ENCODE data around the gene DENND1A. TPM values are rescaled to one million over a fixed set of nuclear protein-coding genes. Genes with fewer than 3 reads are reported as not detected.

The DENND1A gene
- total and polyA plus RNA-seq, 5 experiments from 2014 or later, result 2.6 to 14.3 (median 5.3) TPM

DNA sequence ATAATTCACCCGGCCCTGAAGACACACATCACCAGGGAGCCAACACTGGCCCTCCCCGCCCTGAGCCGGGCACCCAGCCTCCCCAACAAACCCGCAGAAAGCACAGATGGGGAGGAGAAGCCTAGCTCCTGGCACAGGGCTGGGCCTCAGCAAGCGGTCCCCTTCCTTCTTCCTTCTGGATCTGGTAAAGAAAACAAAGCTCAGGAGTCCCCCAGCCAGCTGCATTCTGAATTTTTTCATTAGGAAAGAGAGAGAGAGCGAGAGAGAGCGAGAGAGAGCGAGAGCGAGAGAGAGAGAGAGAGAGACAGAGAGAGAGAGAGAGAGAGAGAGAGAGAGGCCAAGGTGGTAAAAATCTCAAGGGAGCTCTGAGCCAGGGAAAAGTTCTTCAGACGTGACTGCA lies 378.2 kb downstream of the DENND1A start:
- no peaks in the 10 kb centered on the region for H3K9me3 Mint-ChIP-seq
- POLR2A ChIA-PET, result no interaction called here
- DNase-seq, result no peak
- ATAC-seq, result no peak
- no peak overlapping the region for H3K27ac Mint-ChIP-seq
- H3K27me3 Mint-ChIP-seq, result no peaks in the 10 kb centered on the region
- peaks cover 0 to 3% (median 0%) of the 10 kb centered on the region in 4 donors for H3K4me1 Mint-ChIP-seq
- H3K4me3 Mint-ChIP-seq, result no peak overlapping the region
- peaks cover 5 to 34% (median 30%) of the 10 kb centered on the region in 3 donors for H3K36me3 Mint-ChIP-seq

DNA sequence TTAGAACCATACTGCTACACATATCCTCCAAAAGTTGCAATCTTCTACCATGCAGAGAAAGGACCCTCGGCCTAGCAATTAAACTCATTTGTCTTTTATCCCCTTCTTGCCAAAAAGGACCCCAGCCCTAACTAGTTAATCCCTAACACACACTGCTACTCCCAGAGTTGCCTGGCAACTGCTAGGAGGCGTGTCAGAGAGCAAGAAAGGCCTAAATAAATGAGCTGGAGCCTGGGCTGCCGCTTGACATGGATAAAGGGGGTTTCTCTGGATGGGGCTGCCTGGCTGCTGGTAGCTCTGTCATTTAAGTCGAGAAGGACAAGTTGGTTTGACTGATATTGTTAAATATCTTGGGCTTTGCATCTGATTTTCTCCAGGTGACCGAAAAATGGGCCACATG lies 379.1 kb downstream of the DENND1A start:
- Mint-ChIP-seq H3K4me3 (no peak overlapping the region), H3K9me3 (no peaks in the 10 kb centered on the region), H3K27me3 (no peaks in the 10 kb centered on the region), H3K4me1 (peaks cover 0 to 3% (median 1%) of the 10 kb centered on the region in 4 donors), H3K27ac (no peak overlapping the region), H3K36me3 (peaks cover 0 to 26% (median 21%) of the 10 kb centered on the region in 3 donors)
- POLR2A ChIA-PET, result no interaction called here
- ATAC-seq (no peak), DNase-seq (no peak)

DNA sequence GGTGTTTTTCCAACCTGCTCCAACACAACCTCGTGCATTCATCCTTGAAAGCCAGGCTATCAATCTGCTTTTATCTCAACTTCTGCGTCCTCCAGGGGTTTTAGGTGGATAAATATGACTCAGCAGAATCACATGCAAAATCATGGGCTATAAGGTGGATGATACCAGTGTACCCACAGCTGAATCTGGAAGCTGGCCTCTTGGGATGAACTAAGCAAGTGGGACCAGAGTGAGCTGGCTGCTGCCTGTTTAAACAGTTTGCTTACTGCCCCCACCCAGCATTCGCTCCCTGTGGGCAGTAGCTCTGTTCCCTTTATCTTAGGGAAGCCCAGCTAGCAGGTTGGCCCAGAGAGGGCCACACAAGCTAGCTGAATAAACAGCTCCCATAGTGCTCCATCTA lies 379.9 kb downstream of the DENND1A start:
- Mint-ChIP-seq H3K27ac (no peak overlapping the region), H3K4me1 (peaks cover 0 to 3% (median under 1%) of the 10 kb centered on the region in 4 donors), H3K9me3 (no peaks in the 10 kb centered on the region), H3K27me3 (no peaks in the 10 kb centered on the region), H3K4me3 (no peak overlapping the region), H3K36me3 (peaks cover 0 to 20% (median 13%) of the 10 kb centered on the region in 3 donors)
- POLR2A ChIA-PET, result no interaction called here
- DNase-seq (no peak), ATAC-seq (no peak)

DNA sequence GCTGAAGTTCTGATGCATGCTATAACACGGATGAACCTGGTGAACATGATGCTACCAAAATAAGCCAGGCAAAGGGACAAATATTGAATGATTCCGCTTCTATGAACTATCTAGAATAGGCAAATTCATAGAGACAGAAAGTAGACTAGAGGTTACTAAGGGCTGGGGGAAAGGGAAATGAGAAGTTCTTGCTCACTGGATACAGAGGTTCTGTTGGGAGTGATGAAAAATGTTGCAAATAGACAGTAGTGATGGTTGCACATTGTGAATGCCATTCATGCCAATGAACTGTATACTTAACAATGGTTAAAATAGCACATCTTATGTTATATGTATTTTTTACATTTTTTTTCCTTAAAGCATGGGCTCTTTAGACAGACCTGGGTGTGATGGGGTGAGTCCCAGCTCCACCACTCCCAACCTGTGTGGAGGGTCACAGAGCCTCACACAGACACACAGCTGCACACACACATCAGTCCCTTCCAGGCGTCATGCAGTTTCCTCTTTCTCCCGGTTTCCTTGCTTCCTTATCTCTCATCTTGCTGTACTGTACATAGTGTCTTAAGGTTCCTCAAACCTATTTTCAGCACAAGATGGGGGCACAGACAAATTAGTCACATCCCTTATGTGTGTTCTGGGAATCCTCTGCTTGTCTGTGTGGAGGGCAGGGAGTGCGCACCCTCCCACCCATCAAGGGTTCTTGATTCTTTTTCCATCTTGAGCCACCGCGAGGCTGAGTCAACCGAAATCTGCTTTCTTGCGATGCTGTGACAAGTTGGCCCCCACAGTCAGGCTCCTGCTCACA lies 381.0 kb downstream of the DENND1A start:
- Mint-ChIP-seq H3K9me3 (no peaks in the 10 kb centered on the region), H3K4me3 (no peak overlapping the region), H3K27ac (no peak overlapping the region), H3K36me3 (peaks cover 0 to 16% (median 5%) of the 10 kb centered on the region in 3 donors), H3K4me1 (peaks cover 0 to 3% (median under 1%) of the 10 kb centered on the region in 4 donors), H3K27me3 (no peaks in the 10 kb centered on the region)
- POLR2A ChIA-PET, result no interaction called here
- ATAC-seq, result no peak
- DNase-seq, result no peak

DNA sequence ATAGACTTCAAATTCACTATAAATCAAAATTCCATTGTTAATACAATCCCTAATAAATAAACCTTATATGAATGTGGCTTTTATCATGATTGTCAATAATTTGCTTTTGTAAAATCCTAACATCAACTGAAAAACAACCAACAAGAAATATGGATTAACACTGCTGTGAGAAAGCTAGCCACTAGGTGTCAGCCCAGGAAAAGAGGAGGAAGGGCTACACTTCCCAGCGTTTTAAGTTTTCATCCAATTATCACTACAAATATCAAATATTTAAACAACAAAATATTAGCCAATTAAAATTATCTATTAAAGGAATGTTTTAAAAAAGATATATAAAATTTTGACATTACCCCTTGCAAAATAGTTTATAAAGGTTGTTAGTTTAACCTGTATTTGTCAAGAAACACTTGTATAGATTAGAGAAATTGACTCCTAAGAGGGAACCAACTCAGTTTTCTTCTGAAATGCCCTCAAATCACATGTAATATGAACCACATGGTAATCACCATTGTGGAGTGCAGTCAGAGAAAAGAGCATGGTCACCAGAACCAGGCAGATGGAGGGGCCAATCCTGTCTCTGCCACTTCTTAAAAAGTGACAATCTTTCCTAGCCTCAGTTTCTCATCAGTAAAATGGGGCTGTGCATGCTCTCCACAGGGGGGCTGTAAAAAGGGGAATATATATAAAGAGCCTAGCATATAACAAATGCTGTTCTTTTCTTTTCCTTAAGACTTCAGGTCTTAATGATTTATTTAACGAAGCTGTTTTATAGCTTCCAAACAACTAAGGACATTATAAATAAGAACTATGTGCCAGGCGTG lies 385.7 kb downstream of the DENND1A start:
- Mint-ChIP-seq H3K27ac (peak overlapping the region in 1 of 10 donors; percentile 17), H3K36me3 (peaks cover 0 to 12% (median 5%) of the 10 kb centered on the region in 3 donors), H3K4me1 (peaks cover 0 to 3% (median 1%) of the 10 kb centered on the region in 4 donors), H3K4me3 (no peak overlapping the region), H3K9me3 (no peaks in the 10 kb centered on the region), H3K27me3 (no peaks in the 10 kb centered on the region)
- POLR2A ChIA-PET, result no interaction called here
- DNase-seq, result peak in 4 of 10 donors; percentile 6 to 23 (median 17)
- no peak for ATAC-seq

DNA sequence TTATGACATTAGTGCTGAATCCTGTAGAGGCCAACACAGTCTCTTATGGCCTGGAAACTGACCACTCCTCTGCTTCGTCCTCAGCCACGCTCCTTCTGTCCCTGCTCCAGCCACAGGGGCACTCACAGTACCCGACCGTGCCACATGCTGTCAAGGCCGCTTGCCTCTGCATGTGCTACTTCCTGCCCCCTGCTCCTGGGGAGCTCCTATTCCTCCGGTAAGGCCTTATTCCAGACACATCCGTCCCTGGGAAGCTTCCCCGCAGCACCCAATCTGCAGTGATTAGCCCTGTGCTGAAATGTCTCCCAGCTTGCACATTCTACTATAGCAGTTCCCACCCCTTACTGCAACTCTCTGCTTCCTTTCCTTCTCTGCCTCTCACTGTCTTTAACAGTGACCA lies 386.4 kb downstream of the DENND1A start:
- H3K27ac Mint-ChIP-seq, result peak overlapping the region in 1 of 10 donors; percentile 17
- no peaks in the 10 kb centered on the region for H3K9me3 Mint-ChIP-seq
- no peaks in the 10 kb centered on the region for H3K27me3 Mint-ChIP-seq
- H3K36me3 Mint-ChIP-seq, result peaks cover 0 to 10% (median 5%) of the 10 kb centered on the region in 3 donors
- no peak for DNase-seq
- H3K4me1 Mint-ChIP-seq, result peaks cover 0 to 5% (median 1%) of the 10 kb centered on the region in 4 donors
- no peak overlapping the region for H3K4me3 Mint-ChIP-seq
- no peak for ATAC-seq
- POLR2A ChIA-PET, result no interaction called here

DNA sequence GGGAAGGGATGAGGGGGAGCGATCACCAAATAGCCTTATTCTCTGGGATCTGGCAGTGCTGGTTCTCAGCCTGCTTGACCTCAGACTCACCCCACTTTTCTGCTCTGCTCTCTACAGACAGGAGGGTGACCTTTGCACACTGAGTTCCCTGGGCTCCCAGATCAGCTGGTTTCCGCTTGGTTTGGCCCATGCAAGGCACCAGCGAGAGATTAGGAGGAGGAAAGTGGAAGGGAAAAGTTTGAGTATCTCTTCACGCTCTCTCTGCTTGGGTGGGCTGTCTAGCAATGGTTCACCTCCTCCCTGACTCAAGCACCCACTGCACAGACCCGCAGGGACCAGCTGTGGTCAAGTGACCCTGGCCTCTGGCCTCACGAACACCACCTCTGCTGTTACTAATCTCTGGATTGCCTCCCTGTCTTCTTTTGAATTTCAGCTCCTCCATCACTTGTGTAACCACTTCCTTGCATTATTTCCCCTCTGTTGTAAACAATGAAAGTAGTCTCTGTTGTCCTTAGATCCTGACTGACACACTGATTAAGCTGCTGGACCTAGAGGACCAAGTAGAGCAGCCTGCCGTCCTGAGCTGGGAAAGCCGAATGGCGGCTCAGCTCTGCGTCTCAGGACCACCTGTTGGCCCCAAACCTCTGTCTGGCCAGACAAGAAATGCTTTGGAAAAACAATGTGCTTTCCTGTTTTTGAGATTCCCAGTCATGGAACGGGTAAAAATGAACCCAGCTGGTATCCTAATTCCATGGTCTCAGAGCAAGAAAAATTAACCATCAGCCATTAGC lies 387.3 kb downstream of the DENND1A start:
- Mint-ChIP-seq H3K4me1 (peaks cover 0 to 8% (median 5%) of the 10 kb centered on the region in 4 donors), H3K27me3 (no peaks in the 10 kb centered on the region), H3K27ac (no peak overlapping the region), H3K9me3 (no peaks in the 10 kb centered on the region), H3K36me3 (peaks cover 0 to 7% (median 5%) of the 10 kb centered on the region in 3 donors), H3K4me3 (no peak overlapping the region)
- no peak for DNase-seq
- no peak for ATAC-seq
- POLR2A ChIA-PET, result no interaction called here

DNA sequence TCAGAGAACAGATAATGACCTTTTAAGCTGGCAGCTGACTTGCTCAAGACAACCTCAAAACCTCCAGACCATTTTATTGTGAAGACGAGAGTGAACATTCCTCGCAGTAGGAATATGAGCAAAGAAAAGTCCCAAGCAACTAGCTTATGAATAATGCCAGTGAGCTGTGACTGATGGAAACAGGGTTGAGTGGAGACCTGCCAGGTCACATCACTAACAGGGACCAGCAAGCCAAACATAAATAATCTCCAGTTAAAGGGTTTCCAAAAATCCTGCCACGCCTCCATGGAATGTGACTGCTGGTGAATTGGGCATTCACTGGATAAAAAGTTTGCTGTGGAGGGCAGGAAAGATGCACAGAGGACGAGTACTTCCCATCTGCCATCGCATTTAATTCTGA lies 388.5 kb downstream of the DENND1A start:
- POLR2A ChIA-PET, result no interaction called here
- Mint-ChIP-seq H3K36me3 (peaks cover 0 to 6% (median 2%) of the 10 kb centered on the region in 3 donors), H3K4me3 (no peak overlapping the region), H3K4me1 (peaks cover 5 to 14% (median 13%) of the 10 kb centered on the region in 4 donors), H3K27me3 (no peaks in the 10 kb centered on the region), H3K9me3 (no peaks in the 10 kb centered on the region), H3K27ac (no peak overlapping the region)
- DNase-seq (no peak), ATAC-seq (no peak)

DNA sequence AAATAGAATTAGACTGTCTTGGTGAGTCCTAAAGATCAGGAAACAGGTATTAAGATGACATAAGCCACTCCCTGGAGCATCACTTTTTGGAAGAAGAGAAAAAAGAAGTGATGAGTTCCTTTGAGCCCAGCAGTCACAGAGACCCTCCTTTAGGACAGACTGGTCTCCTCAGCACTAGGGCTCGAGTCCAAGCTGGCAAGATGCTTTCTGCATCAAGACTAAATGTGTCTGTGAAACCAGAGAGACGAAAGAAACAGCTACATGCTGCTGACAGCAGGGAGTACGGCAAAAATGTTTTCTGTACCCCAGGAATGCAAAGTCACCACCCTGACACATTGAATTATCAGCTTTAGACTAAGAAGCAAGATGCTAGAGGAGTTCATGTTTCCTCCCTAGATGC lies 389.5 kb downstream of the DENND1A start:
- peaks cover 5 to 14% (median 12%) of the 10 kb centered on the region in 4 donors for H3K4me1 Mint-ChIP-seq
- POLR2A ChIA-PET, result no interaction called here
- no peaks in the 10 kb centered on the region for H3K27me3 Mint-ChIP-seq

DNA sequence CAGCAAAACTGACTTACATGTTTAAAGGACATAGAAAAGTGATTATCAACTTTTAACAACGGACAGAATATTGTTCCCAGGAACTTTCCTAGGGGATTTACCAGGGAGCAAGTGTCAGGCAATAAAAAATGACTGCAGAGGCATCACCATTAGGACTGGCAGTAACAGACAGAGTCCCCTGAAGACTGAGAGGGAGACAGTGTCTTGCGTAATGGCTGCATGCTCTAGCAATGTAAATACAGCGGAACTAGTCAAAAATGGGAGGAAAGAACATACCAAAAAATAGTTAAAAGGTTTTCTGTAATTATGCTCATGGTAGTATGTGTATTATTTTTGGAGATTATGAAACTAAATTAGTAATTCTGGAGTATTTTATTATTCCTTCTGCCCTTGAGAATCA lies 392.1 kb downstream of the DENND1A start:
- POLR2A ChIA-PET, result no interaction called here
- Mint-ChIP-seq H3K27me3 (no peaks in the 10 kb centered on the region), H3K4me1 (peaks cover 5 to 15% (median 13%) of the 10 kb centered on the region in 4 donors), H3K36me3 (peaks cover 17 to 27% (median 18%) of the 10 kb centered on the region in 3 donors), H3K27ac (no peak overlapping the region), H3K9me3 (peaks cover 0 to 15% (median 0%) of the 10 kb centered on the region in 9 donors), H3K4me3 (no peak overlapping the region)
- DNase-seq (no peak), ATAC-seq (no peak)

More for the DNA sequence above, 389.5 kb downstream of the DENND1A start:
- H3K36me3 Mint-ChIP-seq, result peaks cover 2 to 6% (median 5%) of the 10 kb centered on the region in 3 donors
- no peaks in the 10 kb centered on the region for H3K9me3 Mint-ChIP-seq
- peak overlapping the region in 1 of 10 donors; percentile 15 for H3K27ac Mint-ChIP-seq
- DNase-seq, result no peak
- no peak for ATAC-seq
- no peak overlapping the region for H3K4me3 Mint-ChIP-seq

DNA sequence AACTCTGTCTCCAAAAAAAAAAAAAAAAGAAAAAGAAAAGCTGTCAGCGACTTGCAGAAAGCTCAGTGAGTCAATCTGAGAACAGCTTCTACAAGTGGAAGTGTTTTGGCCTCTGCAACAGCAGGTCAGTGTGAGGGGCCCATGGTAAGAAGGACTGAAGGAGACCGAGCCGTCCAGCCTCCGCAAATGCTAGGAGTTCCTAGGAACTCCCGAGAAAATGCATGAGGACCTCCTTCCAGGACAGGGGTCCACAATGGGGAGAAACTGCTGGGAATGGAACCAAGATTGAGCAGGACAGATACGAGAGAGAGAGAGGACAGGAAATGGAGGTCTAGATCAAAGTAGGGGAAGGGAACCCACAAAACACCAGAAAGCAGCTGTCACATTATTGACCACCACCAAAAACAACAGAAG lies 393.5 kb downstream of the DENND1A start:
- POLR2A ChIA-PET, result no interaction called here
- H3K36me3 Mint-ChIP-seq, result peaks cover 29 to 41% (median 30%) of the 10 kb centered on the region in 3 donors
- H3K27me3 Mint-ChIP-seq, result no peaks in the 10 kb centered on the region
- H3K27ac Mint-ChIP-seq, result peak overlapping the region in 2 of 10 donors; percentile 57 to 68
- DNase-seq (no peak), ATAC-seq (no peak)
- H3K9me3 Mint-ChIP-seq, result peaks cover 0 to 17% (median 3%) of the 10 kb centered on the region in 9 donors
- H3K4me1 Mint-ChIP-seq, result peaks cover 5 to 15% (median 13%) of the 10 kb centered on the region in 4 donors
- peak overlapping the region in 1 of 10 donors; percentile 4 for H3K4me3 Mint-ChIP-seq

DNA sequence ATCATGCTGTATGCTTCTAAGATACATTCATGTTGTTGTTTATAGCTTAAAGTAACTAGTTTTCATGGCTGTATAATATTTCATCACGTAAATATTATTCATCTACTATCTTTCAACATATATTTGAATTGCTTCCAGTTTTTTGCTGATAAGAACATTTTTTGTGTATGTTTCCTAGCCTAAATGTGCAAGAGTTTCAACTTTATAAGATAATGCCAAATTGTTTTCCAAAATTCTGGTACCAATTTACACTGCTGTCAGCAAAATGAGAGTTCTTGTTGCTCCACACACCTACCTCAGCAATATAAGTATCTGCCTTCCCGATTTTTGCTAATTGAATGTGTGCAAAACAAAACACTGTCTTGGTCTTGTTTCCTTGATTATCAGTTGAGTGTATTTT lies 395.6 kb downstream of the DENND1A start:
- Mint-ChIP-seq H3K27ac (no peak overlapping the region), H3K4me1 (peaks cover 5 to 14% (median 12%) of the 10 kb centered on the region in 4 donors), H3K27me3 (no peaks in the 10 kb centered on the region), H3K4me3 (no peak overlapping the region), H3K9me3 (peaks cover 0 to 35% (median 12%) of the 10 kb centered on the region in 9 donors), H3K36me3 (peaks cover 37 to 52% (median 45%) of the 10 kb centered on the region in 3 donors)
- POLR2A ChIA-PET, result no interaction called here
- DNase-seq (no peak), ATAC-seq (no peak)
